Superior temporal gyrus (tissue), 1 donor: ENCODE measurements around the gene PLSCR3.

Source experiments
- DNase-seq: peaks from one replicate; pipeline ENCODE4 v3.0.0-alpha.2; 2016; ENCODE audit errors: extremely low spot score

Gene PLSCR3

DNA sequence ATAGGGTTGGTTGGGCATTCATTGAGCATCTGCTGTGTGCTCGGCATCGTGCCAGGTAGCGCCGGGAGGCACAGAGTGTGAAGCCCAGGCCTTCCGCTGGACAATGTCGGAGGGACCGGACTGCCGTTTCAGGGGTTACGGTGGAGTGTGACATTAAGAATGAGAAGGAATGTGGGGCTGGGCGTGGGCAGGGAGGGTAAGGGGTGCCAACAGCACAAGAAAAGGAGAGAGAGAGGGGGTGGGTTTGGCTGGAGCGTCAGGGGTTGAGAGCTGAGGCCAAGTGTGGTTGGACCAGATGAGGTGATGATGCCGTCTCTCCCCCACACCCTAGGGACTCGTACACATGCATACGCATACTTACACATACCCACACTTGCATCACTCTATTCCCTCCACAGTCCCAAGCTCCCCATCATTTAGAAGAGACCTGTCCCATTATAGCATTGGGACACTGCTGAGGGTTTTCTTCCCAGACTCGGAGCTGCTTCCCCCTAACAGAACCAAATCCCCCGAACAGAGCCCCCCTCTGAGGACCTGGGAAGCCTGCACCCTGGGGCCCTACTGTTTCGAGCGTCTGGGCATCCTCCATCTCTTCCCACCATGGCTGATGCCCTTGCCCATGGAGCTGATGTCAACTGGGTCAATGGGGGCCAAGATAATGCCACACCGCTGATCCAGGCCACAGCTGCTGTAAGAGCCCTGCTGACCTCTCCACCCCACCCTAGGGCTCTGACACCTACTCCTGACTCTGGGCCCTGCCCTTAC lies 45.7 kb downstream of the PLSCR3 start:
- DNase-seq: no peak

DNA sequence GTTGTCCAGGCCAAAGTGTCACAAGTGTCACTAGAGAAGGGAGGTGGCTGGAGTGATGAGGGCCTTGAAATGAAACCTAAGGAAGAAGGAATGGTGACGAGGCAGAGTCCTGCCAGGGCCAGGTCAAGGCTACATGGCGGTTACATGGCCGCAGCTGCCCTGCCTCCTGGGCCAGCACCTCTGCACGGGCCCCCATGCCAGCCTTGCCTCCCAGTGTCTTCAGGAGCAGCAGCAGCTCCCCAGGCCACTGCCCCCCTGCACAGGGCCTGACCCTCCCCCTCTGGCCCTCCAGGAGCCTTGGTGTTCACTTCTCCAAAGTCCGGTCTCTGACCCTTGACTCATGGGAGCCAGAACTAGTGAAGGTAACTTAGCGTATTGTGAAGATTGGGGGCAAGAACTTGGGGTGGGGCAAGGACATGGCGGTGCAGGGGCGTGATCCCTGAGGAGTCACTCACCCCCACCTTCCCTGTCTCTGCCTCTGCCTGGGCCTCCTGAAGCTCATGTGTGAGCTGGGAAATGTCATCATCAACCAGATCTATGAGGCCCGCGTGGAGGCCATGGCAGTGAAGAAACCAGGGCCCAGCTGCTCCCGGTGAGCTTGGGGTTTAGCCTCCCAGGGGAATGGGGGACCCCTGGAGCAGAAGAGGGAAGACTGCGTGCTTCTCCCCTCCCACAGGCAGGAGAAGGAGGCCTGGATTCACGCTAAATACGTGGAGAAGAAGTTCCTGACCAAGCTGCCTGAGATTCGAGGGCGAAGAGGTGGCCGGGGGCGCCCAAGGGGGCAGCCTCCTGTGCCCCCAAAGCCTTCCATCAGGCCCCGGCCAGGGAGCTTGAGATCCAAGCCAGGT lies 46.5 kb downstream of the PLSCR3 start:
- DNase-seq: no peak

DNA sequence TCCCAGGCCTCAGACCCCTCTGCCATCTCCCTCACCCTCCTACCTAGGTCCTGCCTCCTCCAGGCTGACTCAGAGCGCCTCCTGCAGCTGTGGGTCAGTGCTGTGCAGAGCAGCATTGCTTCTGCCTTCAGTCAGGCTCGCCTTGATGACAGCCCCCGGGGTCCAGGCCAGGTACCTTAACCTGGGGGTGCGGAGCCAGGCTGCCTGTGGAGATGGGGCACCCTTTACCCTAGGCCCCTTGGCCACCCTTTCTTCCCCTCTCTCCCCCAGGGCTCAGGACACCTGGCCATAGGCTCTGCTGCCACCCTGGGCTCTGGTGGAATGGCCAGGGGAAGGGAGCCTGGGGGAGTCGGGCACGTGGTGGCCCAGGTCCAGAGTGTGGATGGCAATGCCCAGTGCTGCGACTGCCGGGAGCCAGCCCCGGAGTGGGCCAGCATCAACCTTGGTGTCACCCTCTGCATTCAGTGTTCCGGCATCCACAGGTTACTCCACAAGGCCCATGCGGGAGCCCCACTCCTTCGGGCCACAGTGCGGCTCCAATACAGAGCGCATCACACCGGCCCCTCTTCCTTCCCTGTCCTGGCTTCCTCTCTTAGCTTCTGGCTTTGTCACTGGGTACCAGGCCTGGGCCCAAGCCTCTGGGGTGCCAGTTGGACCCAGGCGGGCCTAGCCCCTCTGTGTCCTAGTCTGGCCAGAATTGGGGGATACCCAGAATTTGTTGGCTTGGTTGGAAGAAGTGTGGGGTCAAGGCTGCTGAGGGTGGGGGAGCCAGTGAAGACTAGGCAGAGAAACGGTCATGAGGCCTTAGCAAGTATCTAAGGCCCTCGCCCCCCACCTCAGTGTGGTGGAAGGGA lies 47.3 kb downstream of the PLSCR3 start:
- DNase-seq: no peak

- no peak for DNase-seq
These were observed 51.1 kb downstream of the PLSCR3 start for GRCh38 chr17:7343250-7343649.

DNA sequence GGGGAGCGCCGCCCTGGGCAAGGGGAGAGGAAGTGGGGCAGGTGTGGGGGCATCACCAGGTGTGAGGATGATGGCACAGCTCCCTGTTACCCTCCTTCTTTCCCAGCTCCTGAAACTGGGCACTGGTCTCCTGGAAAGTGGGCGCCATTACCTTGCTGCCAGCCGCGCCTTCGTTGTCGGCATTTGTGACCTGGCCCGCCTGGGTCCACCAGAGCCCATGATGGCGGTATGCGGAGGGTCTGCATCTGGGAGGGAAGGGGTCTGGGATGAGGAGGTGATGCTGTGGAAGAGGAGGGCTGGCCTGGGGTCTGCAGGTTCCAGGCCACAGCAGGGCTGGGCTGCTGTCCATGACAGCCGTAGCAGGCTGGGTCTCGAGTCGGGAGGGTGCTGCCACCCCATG lies 52.5 kb downstream of the PLSCR3 start:
- no peak for DNase-seq

- peak; percentile 15 for DNase-seq
These were observed 54.1 kb downstream of the PLSCR3 start for GRCh38 chr17:7340179-7340578.
